ENCODE results near the gene DDX31.

The DDX31 gene

DNA sequence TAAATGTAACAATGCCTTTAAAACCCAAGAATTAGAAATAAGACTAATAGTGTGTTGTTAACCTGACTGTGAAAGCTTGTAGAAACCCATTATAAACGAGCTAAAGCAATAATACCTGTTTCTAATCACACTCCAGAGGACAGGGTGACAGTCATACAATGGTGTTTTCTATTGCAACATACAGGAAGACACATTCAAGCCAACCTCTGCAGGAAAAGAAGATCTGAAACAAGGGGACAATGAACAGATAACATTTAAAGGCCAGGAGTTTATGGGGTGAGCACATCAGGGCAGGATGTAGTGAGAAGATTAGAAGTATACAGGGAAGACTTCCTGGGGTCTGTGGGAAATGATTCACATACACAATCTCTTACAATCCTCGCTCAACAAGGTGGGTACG is 73.6 kb downstream of the DDX31 start:
- no peak for DNase-seq (ENCODE audit: low read depth, low spot score)

DNA sequence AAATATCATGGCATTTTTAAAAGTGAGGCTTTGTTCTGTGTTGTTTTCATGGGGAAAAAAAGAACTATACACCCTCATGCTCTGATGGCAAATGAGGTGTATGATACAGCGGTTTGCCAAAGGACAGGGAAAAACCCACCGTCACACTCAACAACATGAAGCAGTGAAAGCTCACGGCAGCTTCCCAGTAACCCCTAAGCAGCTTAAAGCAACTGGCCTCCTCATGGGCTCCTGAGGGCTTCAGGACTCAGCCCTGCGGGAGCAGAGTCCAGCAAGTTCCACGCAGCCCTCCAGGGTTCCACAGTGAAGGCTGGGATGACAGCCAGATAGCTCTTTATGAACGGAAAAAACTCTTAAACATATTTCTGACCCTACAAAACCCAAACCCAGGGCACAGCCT is 74.5 kb downstream of the DDX31 start:
- no peak for DNase-seq (ENCODE audit: low read depth, low spot score)

DNA sequence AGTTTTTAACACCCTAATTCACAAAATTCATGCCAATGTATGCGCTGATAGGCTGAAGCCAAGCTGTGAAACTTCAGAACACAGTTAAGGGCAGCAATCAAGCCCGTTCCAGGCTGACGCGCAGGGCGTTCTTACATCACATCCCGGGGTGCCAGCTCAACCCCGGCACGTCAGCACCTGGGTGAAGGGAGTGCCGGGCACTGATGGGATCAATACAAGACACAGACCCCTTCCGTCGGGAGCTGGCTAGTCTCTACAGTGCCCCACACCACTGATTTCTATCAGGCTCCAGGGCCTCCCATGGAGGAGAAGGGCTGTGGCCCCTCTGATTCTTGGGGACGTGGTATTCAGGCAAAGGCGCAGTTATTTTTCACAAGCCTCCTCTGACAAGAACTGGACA is 75.4 kb downstream of the DDX31 start:
- DNase-seq (ENCODE audit: low read depth, low spot score) = no peak

DNA sequence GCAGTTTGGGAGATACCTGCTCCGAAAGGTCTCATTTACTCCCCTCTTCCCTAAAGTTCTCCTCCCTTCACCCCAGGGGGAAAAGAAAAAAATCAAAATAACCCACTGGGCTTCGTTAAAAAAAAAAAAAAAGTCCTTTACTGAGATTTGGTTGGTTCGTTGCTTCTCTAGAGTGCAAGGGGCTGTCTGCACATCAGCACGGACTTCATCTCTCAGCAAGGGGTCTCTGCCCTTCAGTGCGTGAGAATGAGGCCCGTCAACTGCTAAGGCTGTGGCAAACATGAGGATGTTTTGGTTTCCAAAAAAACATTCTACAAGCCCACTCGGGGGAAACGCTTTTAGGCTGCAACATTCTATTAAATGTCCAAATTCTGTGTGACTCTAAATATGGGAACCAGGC is 77.3 kb downstream of the DDX31 start:
- DNase-seq (ENCODE audit: low read depth, low spot score) = no peak

DNA sequence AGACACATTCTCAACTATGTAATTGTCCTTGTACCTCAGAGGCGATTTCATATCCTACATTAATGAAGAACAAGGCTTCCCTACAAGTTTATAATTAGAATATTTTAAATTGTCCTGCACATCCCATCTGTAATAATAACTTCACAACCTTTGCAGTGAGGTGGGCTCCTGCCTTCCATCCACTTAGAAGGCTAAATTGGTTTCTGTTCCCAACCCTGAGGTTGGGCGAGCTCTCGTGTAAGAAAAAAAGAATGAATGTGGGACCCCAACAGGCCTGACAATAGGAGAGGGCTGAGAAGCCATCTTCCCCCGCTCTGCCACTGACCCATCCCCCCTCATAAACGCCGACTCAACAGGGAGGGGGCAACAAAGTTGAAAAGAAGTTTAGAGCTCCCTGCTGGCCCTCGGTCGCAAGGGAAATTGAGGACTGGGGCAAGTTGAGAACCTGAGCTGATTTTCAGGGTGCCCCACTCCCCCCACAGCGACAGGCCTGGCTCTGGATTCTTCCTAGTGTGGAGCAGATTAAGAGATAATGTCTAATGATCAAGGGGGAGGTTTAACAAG is 78.0 kb downstream of the DDX31 start:
- DNase-seq (ENCODE audit: low read depth, low spot score) = no peak

DNA sequence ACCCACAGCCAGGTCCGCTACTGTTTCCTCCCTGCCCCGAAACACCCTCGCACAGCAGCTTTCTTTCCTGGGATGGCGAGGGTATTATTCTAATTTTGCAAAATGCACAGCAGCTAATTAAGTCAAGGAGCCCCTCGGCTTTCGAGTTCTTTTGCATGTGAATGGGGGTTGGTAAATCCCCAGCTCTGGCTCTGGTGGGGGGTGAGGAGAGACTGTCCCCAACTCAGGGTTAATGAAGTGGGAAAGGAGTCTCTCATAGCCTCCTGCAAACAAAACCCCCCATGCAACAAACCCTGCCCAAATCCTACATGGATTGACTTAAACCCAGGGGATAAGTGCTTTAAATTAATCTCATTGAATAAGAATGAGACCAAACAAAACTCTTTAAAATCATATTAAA is 78.5 kb downstream of the DDX31 start:
- no peak for DNase-seq (ENCODE audit: low read depth, low spot score)

DNA sequence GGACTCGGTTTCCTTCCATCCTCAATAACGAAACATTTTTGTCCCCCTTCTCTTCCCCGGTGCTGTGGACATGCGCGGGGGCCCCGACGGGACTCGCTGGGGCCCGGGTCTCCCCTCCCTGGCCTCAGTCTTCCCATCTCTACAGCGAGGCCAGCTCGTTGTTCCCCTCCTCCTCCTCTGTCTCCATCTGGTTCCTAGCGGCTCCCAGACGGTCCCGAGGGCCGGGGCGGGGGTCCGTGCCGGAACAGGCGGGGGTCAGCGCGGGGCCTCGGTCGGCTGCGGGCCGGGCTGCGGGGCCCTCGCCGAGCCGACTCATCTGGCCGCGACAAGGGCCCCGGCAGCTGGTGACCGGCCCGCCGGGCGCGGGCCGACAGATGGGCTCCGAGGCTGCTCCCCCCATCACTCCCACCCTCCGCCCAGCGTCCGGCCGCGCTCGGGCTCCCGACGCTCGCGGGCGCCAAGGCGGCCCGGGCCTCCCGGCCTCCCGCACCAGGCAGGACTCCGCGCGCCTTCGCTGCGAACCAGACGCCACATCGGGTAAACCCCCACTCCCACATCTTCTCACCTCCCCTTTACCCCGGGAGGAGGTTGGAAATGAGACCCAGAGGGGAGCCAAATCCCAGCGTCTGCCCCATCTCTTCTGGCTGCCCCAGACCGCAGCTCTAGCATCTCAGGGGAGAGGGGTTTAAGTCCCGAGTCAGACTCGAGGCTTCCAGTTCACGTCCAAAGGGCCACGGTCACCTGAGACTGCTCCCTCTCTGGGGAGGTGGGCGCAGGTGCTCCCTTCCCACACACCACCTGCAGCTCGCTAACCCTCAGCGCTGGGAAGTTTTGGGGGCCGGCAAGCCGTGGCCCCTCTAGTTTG is 79.2 kb downstream of the DDX31 start:
- no peak for DNase-seq (ENCODE audit: low read depth, low spot score)

DNA sequence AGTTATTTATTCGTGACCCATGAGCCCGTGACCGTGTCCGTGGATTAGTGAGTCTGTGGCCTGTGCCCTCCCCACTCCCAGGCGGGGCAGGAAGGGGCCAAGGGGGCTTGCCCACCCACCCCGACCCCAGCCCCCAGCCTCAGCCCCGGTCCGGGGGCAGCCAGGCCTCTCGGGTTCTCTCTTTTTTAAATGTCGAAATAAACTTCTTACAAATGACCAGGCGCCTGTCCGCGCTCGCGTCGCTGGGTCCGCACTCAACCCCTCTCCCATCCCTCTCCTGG is 79.8 kb downstream of the DDX31 start:
- no peak for DNase-seq (ENCODE audit: low read depth, low spot score)

DNA sequence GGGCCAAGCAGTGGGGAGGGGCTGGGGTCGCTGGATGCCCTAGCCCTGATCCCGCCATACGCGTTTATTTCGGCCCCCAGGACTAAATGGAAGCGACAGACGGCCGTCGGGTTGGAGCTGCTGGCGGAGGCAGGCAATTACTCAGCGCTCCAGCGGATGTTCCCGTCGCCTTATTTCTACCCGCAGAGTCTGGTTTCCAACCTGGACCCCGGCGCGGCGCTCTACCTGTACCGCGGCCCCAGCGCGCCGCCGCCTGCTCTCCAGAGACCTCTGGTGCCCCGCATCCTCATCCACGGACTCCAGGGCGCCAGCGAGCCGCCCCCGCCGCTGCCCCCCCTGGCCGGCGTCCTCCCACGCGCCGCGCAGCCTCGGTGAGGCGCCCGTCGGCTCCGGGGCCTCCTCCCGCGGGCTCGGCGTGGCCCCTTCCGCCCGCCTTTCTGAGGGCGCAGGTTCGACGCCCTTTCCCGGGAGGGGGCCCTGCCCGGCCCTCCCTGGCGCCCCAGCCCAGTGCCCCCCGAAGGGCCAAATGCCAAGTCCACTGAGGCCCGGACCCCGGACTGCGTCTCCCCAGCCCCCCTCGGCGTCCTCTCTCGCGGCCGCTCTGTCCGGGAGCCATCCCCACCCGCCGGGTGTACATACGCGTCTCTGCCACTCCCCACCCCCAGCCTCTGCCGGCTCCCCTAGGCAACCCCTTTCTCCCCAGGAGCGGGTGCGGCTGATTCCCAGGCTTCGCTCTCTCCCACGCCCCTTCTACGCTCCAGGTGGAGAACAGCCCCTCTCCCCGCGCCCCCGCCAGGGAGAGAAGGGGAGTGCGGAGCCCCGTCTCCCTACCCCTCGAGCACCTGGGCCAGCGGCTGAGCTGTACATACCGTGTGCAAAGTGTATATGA is 80.4 kb downstream of the DDX31 start:
- no peak for DNase-seq (ENCODE audit: low read depth, low spot score)

DNA sequence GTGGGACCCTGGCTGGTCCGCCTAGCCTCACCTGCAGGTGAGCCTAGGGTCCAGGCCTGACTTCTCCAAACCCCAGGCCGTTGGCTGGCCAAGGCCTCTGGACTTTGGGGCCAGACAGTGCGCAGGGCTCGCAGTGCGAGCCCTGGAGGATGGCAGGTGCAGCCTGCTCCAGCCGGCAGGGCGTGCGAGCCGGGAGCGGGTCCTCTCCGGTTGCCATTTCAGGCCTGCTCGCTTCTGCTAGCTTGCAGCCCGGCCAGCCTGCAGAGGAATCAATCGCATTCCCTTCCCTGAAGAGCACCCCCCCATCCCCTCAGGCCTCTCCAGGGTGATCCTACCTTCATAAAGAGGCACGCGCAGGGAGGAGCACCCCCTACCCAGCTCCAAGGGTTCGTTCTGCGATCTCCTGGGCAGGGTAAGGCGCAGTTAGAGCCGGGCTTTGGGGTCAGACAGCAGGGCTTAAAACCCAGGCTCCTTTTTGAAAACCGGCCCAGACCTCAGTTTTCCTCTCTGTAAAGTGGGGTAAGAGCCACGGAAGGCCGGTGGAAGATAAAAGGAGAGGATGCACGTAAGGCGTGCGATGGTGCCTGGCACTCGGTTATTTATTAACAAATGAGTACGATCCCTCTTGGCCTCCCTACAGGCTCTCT is 81.2 kb downstream of the DDX31 start:
- DNase-seq (ENCODE audit: low read depth, low spot score) = no peak

DNA sequence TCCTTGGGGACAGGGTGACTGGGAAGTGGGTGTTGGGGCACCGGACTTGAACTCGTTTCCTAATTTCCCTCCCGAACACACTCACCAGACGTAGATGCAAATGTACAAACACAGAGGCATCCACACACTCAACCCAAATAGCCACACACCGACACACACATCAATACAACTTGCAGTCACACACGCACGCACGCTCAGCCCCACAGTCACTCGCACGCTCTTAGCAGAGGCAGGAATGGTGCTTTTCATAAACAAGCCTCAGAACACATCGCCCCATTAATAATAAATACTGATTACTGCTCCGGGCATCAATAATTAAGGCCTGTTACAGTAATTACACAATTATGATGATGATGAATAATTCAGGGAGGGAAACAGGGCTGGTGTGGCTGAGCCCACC is 81.7 kb downstream of the DDX31 start:
- DNase-seq (ENCODE audit: low read depth, low spot score) = no peak

DNA sequence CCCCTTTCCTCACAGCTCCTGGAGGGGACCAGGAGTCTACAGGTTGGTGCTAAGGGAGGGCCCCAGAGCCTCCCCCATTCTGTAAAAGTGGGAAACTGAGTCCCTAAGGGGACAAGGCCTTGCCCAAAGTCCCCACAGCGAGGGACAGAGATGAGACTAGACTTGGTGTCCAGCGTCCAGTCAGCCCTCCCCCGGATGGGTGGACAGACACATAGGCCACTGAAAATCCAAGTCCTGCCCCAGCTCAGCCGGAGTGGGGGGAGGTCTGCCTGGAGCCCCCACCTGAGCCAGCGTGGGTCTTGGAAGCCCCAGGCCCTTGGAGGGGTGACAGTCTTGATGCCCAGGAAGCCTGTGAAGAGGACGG is 82.2 kb downstream of the DDX31 start:
- DNase-seq (ENCODE audit: low read depth, low spot score) = no peak

DNA sequence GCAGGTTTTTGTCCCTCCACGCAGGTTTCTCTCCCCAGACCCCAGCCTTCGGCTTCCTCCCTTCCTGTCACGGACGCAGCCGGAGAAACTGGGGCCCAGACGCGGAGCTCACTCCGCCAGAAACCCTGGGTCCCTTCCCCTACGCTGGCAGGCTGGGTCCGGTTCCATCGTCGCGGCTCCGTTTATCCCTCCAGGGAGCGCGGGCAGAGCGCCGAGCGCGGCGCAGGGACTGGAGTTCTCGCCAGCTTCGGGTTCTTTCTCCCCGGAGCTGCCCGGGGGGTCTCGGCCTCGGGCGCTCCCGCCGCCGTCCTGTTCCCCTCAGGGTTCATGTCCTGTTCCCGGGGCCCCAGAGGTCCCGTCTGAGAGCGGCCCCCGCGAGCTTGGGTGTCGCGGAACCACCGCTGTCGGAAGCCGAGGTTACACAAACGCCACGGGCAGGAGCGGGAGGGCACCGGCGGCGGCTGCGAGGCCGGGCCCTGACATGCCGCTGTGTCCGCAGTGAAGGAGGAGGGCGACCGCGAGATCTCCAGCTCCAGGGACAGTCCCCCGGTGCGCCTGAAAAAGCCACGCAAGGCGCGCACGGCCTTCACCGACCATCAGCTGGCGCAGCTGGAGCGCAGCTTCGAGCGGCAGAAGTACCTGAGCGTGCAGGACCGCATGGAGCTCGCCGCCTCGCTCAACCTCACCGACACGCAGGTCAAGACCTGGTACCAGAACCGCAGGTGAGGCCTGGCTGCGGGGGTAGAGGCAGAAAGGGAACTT is 82.8 kb downstream of the DDX31 start:
- DNase-seq (ENCODE audit: low read depth, low spot score) = no peak

DNA sequence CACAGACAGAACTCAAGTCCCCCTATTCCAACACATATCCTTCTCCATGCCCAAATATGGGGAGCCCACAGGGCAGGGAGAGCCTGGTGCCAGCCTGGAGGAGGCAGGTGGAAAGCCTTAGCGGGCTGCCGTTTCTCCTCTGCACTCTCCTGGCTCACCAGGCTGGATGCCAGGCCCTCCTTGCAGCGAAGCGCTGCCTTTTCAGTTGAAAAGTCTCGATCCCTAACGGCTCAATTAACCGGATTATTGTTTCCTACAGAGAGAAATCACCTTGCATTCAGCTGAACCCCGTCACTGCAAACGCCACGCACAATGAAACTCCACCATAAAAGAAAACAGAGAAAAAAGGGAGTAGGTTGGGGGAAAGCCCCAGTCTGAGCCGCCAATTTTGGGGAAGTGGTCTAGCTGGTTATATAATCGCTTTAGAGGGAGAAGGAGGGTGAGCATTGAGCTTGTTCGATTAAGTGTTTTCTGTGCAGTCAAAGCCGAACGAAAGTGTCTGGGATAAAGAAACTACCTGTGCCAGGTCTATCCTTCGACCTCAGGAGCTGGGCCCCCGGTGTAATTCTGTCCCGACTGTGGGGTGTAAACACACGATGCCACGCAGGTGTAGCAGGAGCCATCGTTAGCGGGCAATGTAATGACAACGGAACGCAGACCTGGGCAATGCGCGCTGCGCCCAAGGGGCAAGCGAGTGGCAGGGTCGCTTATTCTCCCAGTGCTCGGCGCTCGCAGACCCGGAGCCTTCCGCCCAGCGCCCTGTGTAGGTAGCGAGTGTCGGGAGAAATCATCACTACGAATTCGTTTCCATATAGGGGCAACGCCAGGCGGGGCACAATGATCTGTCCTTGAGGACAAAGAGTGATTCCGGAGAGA is 83.6 kb downstream of the DDX31 start:
- no peak for DNase-seq (ENCODE audit: low read depth, low spot score)

DNA sequence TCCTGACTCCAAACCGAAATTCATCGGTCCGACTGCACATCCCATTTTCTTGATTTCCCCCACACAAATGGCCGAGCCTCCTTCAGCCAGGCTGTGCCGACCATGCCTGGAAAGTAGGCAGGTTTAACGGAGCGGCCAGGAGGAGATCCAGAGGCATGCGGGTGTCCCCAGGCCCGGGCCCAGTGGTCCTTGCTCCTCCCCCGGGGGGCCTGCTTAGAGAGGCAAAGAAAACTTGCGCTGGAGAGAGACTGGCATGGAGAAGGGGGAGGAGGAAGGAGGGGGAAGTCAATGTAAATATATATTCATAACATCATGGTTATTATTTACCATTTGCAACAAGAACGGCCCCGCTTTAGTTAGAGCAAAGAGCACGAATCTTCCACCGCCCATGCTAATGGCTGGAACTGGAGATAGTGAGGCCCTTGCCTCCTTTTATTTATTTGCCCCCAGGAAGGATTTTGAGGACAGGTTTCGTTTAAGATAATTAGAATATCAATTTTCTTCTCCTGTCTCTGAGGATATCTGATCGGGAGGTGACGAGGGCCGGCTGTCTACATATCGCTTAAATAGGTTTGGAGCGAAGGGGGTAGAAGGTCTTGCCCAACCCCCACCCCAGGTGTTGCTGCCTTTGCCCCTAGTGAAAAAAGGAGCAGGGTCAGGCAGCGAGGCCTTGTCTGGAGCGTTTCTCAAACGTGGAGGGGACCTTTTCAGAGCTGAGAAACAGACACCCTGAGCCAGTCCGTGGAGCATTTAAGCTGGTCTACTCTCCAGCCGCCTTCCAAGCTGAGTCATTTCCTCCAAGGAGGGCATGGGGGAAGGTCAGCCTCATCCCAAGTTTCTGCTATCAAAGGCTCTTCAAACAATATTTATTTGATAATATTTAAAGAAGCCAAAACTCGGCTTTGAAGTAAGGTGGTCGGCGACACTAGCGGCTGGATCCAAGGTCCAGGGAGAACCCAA is 84.9 kb downstream of the DDX31 start:
- no peak for DNase-seq (ENCODE audit: low read depth, low spot score)

DNA sequence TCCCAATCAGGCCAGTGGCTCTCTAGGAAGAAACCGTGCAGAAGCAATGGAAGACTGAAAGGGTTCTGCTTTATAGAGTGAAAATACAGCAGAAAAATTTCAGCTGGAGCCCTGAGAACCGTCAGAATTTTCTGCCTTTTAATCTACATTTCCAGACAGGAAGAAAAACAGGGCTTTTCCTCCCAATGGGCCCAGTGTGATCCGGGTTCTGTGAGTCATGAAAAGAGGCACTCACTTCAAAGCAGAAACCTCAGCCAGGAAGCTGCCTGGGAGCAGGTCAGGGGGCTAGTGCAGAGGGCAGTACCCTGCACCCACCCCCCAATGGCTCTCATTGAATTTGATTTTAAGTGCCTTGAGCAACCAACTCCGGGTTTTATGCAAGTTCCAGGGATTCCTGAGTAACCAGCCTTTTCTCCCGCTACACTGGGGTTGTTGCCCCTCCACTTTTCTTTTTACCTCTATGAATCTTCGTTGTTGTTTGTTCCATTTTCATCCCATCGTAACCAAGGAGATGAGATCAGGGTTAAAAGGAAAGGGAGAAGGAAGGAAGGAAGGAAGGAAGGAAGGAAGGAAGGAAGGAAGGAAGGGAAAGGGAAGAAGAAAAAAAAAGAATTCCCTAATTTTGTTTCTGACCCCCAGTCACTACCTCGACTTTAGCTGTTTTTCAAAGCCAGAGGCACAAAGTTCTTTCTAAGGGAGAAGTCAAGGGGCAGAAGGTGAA is 86.0 kb downstream of the DDX31 start:
- no peak for DNase-seq (ENCODE audit: low read depth, low spot score)

DNA sequence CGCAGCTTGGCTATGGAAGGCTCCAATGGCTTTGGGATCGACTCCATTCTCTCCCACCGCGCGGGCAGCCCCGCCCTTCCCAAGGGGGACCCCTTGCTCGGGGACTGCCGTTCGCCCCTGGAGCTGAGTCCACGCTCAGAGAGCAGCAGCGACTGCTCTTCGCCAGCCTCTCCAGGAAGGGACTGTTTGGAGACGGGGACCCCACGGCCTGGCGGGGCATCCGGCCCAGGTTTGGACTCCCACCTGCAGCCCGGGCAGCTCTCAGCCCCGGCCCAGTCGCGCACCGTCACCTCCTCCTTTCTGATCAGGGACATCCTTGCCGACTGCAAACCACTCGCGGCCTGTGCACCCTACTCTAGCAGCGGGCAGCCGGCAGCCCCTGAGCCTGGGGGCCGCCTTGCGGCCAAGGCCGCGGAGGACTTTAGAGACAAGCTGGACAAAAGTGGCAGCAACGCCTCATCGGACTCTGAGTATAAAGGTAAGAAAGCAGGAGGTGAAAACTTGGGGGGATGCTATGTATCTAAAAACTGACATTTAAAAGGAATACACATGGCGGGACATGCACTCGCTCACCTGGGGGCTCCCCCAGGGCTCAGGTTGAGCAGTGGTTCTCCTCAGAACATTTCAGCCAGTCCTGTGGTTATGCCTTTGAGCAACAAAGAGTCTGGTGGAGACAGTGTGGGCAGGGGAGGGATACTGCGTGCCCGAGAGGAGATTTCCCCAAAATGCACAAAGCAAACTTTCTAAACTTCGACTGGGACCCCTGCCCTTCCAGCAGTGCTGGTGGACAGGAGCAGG is 86.8 kb downstream of the DDX31 start:
- DNase-seq (ENCODE audit: low read depth, low spot score) = no peak

DNA sequence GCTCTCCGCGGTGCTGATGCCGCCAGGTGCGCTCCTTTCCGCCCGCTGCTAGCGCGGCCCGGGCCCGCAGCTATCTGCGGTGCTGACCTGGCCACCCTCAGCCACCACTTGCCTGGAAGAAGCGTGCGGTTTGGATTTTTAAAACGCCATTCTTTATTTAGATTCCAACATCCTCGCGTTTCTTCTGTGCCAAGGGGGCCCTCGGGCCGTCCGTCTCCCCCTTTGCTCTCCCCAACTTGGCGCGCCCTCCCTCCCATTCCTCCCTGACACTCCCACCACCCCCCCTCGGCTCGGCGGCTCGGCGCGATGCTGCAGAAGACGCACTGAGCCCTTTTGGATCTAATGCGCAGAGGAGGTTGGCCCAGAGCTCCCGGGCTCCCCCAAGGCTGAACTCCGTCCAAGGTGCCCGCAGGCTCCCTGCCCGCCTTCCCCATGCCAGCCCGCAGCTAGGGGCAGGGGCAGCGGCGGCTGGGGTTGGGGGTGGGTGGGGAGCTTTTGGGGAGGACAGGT is 87.5 kb downstream of the DDX31 start, which contains the start of gene BARHL1:
Gene BARHL1, plus strand, starts transcription at position 331 of the 510 bp plus-strand sequence. CDS start 192 bp downstream, outside the sequence.
- no peak for DNase-seq (ENCODE audit: low read depth, low spot score)
